H1 (cell line): ENCODE data around the gene ZFAND6. TPM values are rescaled to one million over a fixed set of nuclear protein-coding genes. Genes with fewer than 3 reads are reported as not detected.

Experiments used
- CTCF ChIA-PET: fragments of 300-600 bp; sonication (Branson Sonifier 250); formaldehyde crosslinking; loops from one replicate; lab custom pipeline; 2021; ENCODE audit not compliant: partially characterized antibody; lab: Charles Lee
- POLR2A ChIA-PET: fragments of 300-600 bp; sonication (Branson Sonifier 250); formaldehyde crosslinking; loops from one replicate; lab custom pipeline; 2021; ENCODE audit warnings: inconsistent platforms; ENCODE audit not compliant: partially characterized antibody; lab: Charles Lee
- DNase-seq, 2 experiments: peaks; one replicate each; pipeline versions ENCODE4 v3.0.0 to v3.0.0-alpha.2; 2010 to 2022; ENCODE audit warnings: low spot score in 2 of 2, low read depth in 1 of 2, mixed read lengths in 1 of 2
- FAIRE-seq: peaks from 2 replicates; lab custom pipeline; 2011; peaks lifted over from hg19 to GRCh38; lab: Jason Lieb, UNC
- H2AFZ ChIP-seq: 2 replicates; pipeline ENCODE4 v1.8.1; 2012; ENCODE audit warnings: low read length, inconsistent platforms
- H2AK5ac ChIP-seq: 2 replicates; pipeline ENCODE4 v1.6.1; 2013; ENCODE audit warnings: low read depth, low read length
- H2BK120ac ChIP-seq: replicated peaks from 2 replicates; pipeline ENCODE3; 2013; ENCODE audit warnings: low read depth, low read length, inconsistent platforms
- H2BK12ac ChIP-seq: 2 replicates; pipeline ENCODE4 v1.6.1; 2013; ENCODE audit warnings: low read depth, low read length
- H2BK15ac ChIP-seq: 2 replicates; pipeline ENCODE4 v1.6.1; 2013; ENCODE audit warnings: low read length
- H2BK20ac ChIP-seq: 2 replicates; pipeline ENCODE4 v1.6.1; 2013; ENCODE audit warnings: low read length
- H2BK5ac ChIP-seq: 2 replicates; pipeline ENCODE4 v1.6.1; 2013; ENCODE audit warnings: low read depth, low read length
- H3K14ac ChIP-seq: 2 replicates; pipeline ENCODE4 v1.6.1; 2013; ENCODE audit warnings: inconsistent platforms; ENCODE audit not compliant: insufficient read length
- H3K18ac ChIP-seq: 2 replicates; pipeline ENCODE4 v1.6.1; 2013; ENCODE audit warnings: low read length; ENCODE audit errors: extremely low read depth
- H3K23ac ChIP-seq: 2 replicates; pipeline ENCODE4 v1.6.1; 2013; ENCODE audit warnings: inconsistent platforms; ENCODE audit not compliant: insufficient read length
- H3K23me2 ChIP-seq: 2 replicates; pipeline ENCODE4 v1.6.1; 2013; ENCODE audit warnings: low read depth, low read length
- H3K27ac ChIP-seq: 2 replicates; pipeline ENCODE4 v1.6.1; 2011; ENCODE audit warnings: low read depth, low read length, inconsistent platforms
- H3K27me3 ChIP-seq, 4 experiments: replicated peaks in 1 of 4; 1 replicate in 1 of 4; 2 replicates in 3 of 4; pipeline versions ENCODE4 v1.6.1 to v1.8.1; 2011 to 2013; ENCODE audit warnings: low read length in 3 of 4, mild to moderate bottlenecking in 3 of 4, inconsistent platforms in 2 of 4, mixed read lengths in 2 of 4, moderate library complexity in 1 of 4; ENCODE audit not compliant: control insufficient read depth in 3 of 4, insufficient read depth in 3 of 4; ENCODE audit errors: extremely low read depth in 1 of 4
- H3K36me3 ChIP-seq, 4 experiments: 2 replicates each; pipeline versions ENCODE4 v1.6.1 to v1.8.1; 2011 to 2013; ENCODE audit warnings: mild to moderate bottlenecking in 4 of 4, low read length in 3 of 4, moderate library complexity in 2 of 4, control low read depth in 1 of 4, inconsistent platforms in 1 of 4; ENCODE audit not compliant: insufficient read depth in 4 of 4, control insufficient read depth in 2 of 4
- H3K4ac ChIP-seq: replicated peaks from 2 replicates; pipeline ENCODE3; 2013; ENCODE audit warnings: low read length, low read depth, mixed read lengths, inconsistent platforms; ENCODE audit not compliant: insufficient read length
- H3K4me1 ChIP-seq, 4 experiments: replicated peaks in 1 of 4; 1 replicate in 1 of 4; 2 replicates in 3 of 4; pipeline versions ENCODE4 v1.6.1 to v1.8.1; 2011 to 2013; ENCODE audit warnings: low read length in 3 of 4, inconsistent platforms in 2 of 4, mixed read lengths in 1 of 4; ENCODE audit not compliant: insufficient read depth in 4 of 4, control insufficient read depth in 3 of 4
- H3K4me2 ChIP-seq, 2 experiments: 2 replicates each; pipeline versions ENCODE4 v1.6.1 to v1.8.1; 2011 to 2013; ENCODE audit warnings: low read depth in 2 of 2, low read length in 2 of 2, control low read depth in 1 of 2, inconsistent platforms in 1 of 2, mild to moderate bottlenecking in 1 of 2; ENCODE audit not compliant: insufficient read depth in 1 of 2
- H3K4me3 ChIP-seq, 4 experiments: fragments of 200-600, 300-600 bp in 1 of 4; sonication (generic), shearing (Covaris generic), sonication (Bioruptor Twin) in 1 of 4; 2 replicates each; pipeline versions ENCODE4 v1.5.1 to v1.8.1; 2011 to 2016; ENCODE audit warnings: low read length in 4 of 4, low read depth in 3 of 4, control low read depth in 2 of 4, inconsistent platforms in 2 of 4, mild to moderate bottlenecking in 2 of 4, mixed read lengths in 1 of 4, moderate library complexity in 1 of 4; ENCODE audit not compliant: insufficient read depth in 2 of 4; ENCODE audit errors: extremely low read depth in 1 of 4
- H3K56ac ChIP-seq: replicated peaks from 2 replicates; pipeline ENCODE3; 2013; ENCODE audit warnings: low read depth, mild to moderate bottlenecking, mixed read lengths, low read length, inconsistent platforms; ENCODE audit not compliant: insufficient read length
- H3K79me1 ChIP-seq: 2 replicates; pipeline ENCODE4 v1.6.1; 2013; ENCODE audit warnings: low read depth, low read length, control low read depth
- H3K79me2 ChIP-seq, 2 experiments: 2 replicates each; pipeline versions ENCODE4 v1.6.1 to v1.8.1; 2012 to 2013; ENCODE audit warnings: low read length in 2 of 2, mild to moderate bottlenecking in 2 of 2, inconsistent platforms in 1 of 2; ENCODE audit not compliant: insufficient read depth in 2 of 2, control insufficient read depth in 1 of 2
- H3K9ac ChIP-seq, 4 experiments: replicated peaks in 1 of 4; 1 replicate in 1 of 4; 2 replicates in 3 of 4; pipeline versions ENCODE4 v1.6.1 to v1.8.1; 2011 to 2013; ENCODE audit warnings: low read depth in 3 of 4, low read length in 3 of 4, control low read depth in 2 of 4, mild to moderate bottlenecking in 2 of 4, moderate library complexity in 2 of 4, inconsistent platforms in 1 of 4; ENCODE audit errors: extremely low read depth in 1 of 4
- H3K9me3 ChIP-seq, 2 experiments: 2 replicates each; pipeline versions ENCODE4 v1.6.1 to v1.8.1; 2012 to 2013; ENCODE audit warnings: mild to moderate bottlenecking in 2 of 2, moderate library complexity in 2 of 2, control low read depth in 1 of 2, inconsistent platforms in 1 of 2, low read depth in 1 of 2, low read length in 1 of 2, mixed read lengths in 1 of 2; ENCODE audit not compliant: insufficient read depth in 2 of 2
- H4K20me1 ChIP-seq, 2 experiments: replicated peaks in 1 of 2; 2 replicates each; pipeline versions ENCODE3 to v1.8.1; 2011 to 2013; ENCODE audit warnings: inconsistent platforms in 2 of 2, low read length in 2 of 2, mild to moderate bottlenecking in 1 of 2; ENCODE audit not compliant: insufficient read depth in 2 of 2, control insufficient read depth in 1 of 2
- H4K5ac ChIP-seq: 2 replicates; pipeline ENCODE4 v1.6.1; 2013; ENCODE audit warnings: low read length, low read depth, mixed read lengths, inconsistent platforms; ENCODE audit not compliant: insufficient read length
- H4K8ac ChIP-seq: 2 replicates; pipeline ENCODE4 v1.8.0; 2013; ENCODE audit warnings: mild to moderate bottlenecking, moderate library complexity, low read length, inconsistent platforms; ENCODE audit not compliant: insufficient read depth; ENCODE audit errors: extremely low read depth
- H4K91ac ChIP-seq: replicated peaks from 2 replicates; pipeline ENCODE3; 2013; ENCODE audit warnings: low read length, mixed read lengths, inconsistent platforms; ENCODE audit not compliant: insufficient read length
- BACH1 ChIP-seq: IDR thresholded peaks from 2 replicates; pipeline ENCODE4 v1.6.1; 2012; ENCODE audit warnings: low read length, improper control_type of control experiment
- BRCA1 ChIP-seq: IDR thresholded peaks from 2 replicates; pipeline ENCODE4 v1.6.1; 2012; ENCODE audit warnings: low read depth, low read length, improper control_type of control experiment
- EGR1 ChIP-seq: IDR thresholded peaks from 2 replicates; pipeline ENCODE4 v1.6.1; 2011; ENCODE audit warnings: low read depth, low read length, borderline replicate concordance
- FOSL1 ChIP-seq: IDR thresholded peaks from 2 replicates; pipeline ENCODE4 v1.6.1; 2011; ENCODE audit warnings: mild to moderate bottlenecking, low read depth, low read length, moderate library complexity; ENCODE audit not compliant: insufficient read depth
- GABPA ChIP-seq: IDR thresholded peaks from 2 replicates; pipeline ENCODE4 v1.6.1; 2011; ENCODE audit warnings: mild to moderate bottlenecking, low read length, moderate library complexity, borderline replicate concordance; ENCODE audit not compliant: insufficient read depth
- KDM1A ChIP-seq: fragments of 200-600, 300-600 bp; sonication (generic); IDR thresholded peaks from 2 replicates; pipeline ENCODE4 v1.7.1; 2016; ENCODE audit warnings: mild to moderate bottlenecking, low read length, borderline replicate concordance
- KDM4A ChIP-seq: IDR thresholded peaks from one replicate; pipeline ENCODE4 v1.7.1; 2012; ENCODE audit warnings: low read depth, mild to moderate bottlenecking, moderate library complexity, low read length, inconsistent platforms; ENCODE audit not compliant: severe bottlenecking
- KDM5A ChIP-seq: fragments of 200-600 bp; IDR thresholded peaks from 2 replicates; pipeline ENCODE4 v1.7.1; 2012; ENCODE audit warnings: mild to moderate bottlenecking, low read length, inconsistent platforms, mixed read lengths
- SAP30 ChIP-seq: fragments of 300-600 bp; sonication (generic); IDR thresholded peaks from 2 replicates; pipeline ENCODE4 v1.7.1; 2012; ENCODE audit warnings: low read length, moderate library complexity, mild to moderate bottlenecking, inconsistent platforms; ENCODE audit not compliant: insufficient read depth, insufficient replicate concordance
- SP4 ChIP-seq: IDR thresholded peaks from 2 replicates; pipeline ENCODE4 v1.6.1; 2012; ENCODE audit warnings: low read length, inconsistent platforms
- WGBS, 2 experiments: shearing (Covaris generic) in 1 of 2; methylation state at CpG; one replicate each; pipeline versions ENCODE4 v1.1.6 to v1.1.7; 2013 to 2015; ENCODE audit warnings: low lambda C conversion rate in 2 of 2, mixed read lengths in 2 of 2, inconsistent platforms in 1 of 2, low coverage in 1 of 2, missing lambda C conversion rate in 1 of 2; ENCODE audit not compliant: insufficient replicate concordance in 2 of 2, insufficient coverage in 1 of 2, insufficient read length in 1 of 2; ENCODE audit errors: extremely low coverage in 1 of 2, missing lambda C conversion rate in 1 of 2; 5-methylcytosine and 5-hydroxymethylcytosine counted together
- polyA plus RNA-seq, 7 experiments: library from polyadenylated mRNA; depleted of rRNA in 3 of 7; stranded (reverse) in 5 of 7; unstranded in 2 of 7; fragments of >200 nt in 5 of 7; fragments of 200-250 nt in 2 of 7; gene quantifications; 1 replicate in 5 of 7; 2 replicates in 1 of 7; 4 replicates in 1 of 7; pipeline versions ENCODE4 v1.2.1 to v1.2.3, GENCODE V29; 2011 to 2013; ENCODE audit warnings: missing spikeins in 2 of 7, mixed read lengths in 2 of 7
- total RNA-seq: library from RNA; stranded (reverse); fragmentation: NEBNext Ultra II Directional; extraction: Animal tissue kit (Norgen Biotek cat#: 25700); gene quantifications from 2 replicates; pipeline ENCODE4 v1.2.1, GENCODE V29; 2021

The ZFAND6 gene
- total and polyA plus RNA-seq, 2 of the 8 experiments (the other 6 are each of a cell fraction or from before 2014, with no cell fraction given), result 136 to 237 TPM

GRCh38 chr15:80152896-80153876 lies 93.7 kb downstream of the ZFAND6 start, which contains the start of gene FAH:
TSS of gene FAH (plus strand) at chr15:80152999. CDS start at chr15:80153055, 56 bp downstream.
- peaks cover 0 to 12% (median 2%) of the 10 kb centered on the region in 4 experiments; a peak in 3 of 7 replicates for H3K4me1 ChIP-seq
- FAIRE-seq, result no peak
- no peak within 1 kb of the TSS; the same call in 1 of the 2 replicates for H2AK5ac ChIP-seq
- 0 out of 2 replicates have a peak within 1 kb of the TSS, but pooled peaks have one; percentile 39 for H4K8ac ChIP-seq
- peaks cover 3% of the 10 kb centered on the region; the same call in 1 of the 2 replicates for H3K79me1 ChIP-seq
- WGBS, 2 experiments, result 5% methylated on average over 32 of the region's 45 CpGs; no CpG with 5 or more reads in 1 of the 2 experiments
- no peak within 1 kb of the TSS for H3K23ac ChIP-seq
- peak within 1 kb of the TSS; percentile 61 to 83 (median 72) for H3K4me3 ChIP-seq
- H2AFZ ChIP-seq, result peak within 1 kb of the TSS; percentile 99
- H4K5ac ChIP-seq, result no peak within 1 kb of the TSS
- peak within 1 kb of the TSS; percentile 95 for H3K56ac ChIP-seq
- H4K91ac ChIP-seq, result no peak within 1 kb of the TSS
- peaks cover 0 to 3% of the 10 kb centered on the region in 2 experiments for H4K20me1 ChIP-seq
- peak within 1 kb of the TSS; percentile 93 for H3K4me2 ChIP-seq
- H3K9me3 ChIP-seq, result no peaks in the 10 kb centered on the region
- H3K27me3 ChIP-seq, result peaks cover 0 to 2% (median 0%) of the 10 kb centered on the region in 4 experiments; a peak in 2 of 7 replicates
- H3K9ac ChIP-seq, result peak within 1 kb of the TSS; percentile 31 to 72 (median 59)
- ChIA-PET CTCF (interaction anchor here (0.6 to 2.2 kb wide), 4 partner anchors 13 to 156 kb away, joined by 3 to 10 read pairs (median 4); no protein-coding TSS in a partner anchor), POLR2A (interaction anchor here (0.6 to 1.5 kb wide), 8 partner anchors 9 to 217 kb away, joined by 3 to 6 read pairs (median 4); partner anchors contain the start of gene ZFAND6)
- no peak within 1 kb of the TSS for H2BK20ac ChIP-seq
- peak within 1 kb of the TSS; percentile 80; the same call in 1 of the 2 replicates for H2BK12ac ChIP-seq
- H3K23me2 ChIP-seq, result peaks cover 9% of the 10 kb centered on the region
- peak in 1 of 2 experiments; percentile 62 for DNase-seq
- 0 out of 2 replicates have a peak within 1 kb of the TSS, but pooled peaks have one; percentile 22 for H3K27ac ChIP-seq
- H3K18ac ChIP-seq, result peak within 1 kb of the TSS; percentile 99
- peak within 1 kb of the TSS; percentile 79 for H3K4ac ChIP-seq
- H3K14ac ChIP-seq, result no peak within 1 kb of the TSS
- H3K79me2 ChIP-seq, result no peaks in the 10 kb centered on the region
- H2BK5ac ChIP-seq, result peak within 1 kb of the TSS; percentile 87
- no peak within 1 kb of the TSS for H2BK120ac ChIP-seq
- H3K36me3 ChIP-seq, result no peaks in the 10 kb centered on the region; a peak in 1 of 8 replicates
- H2BK15ac ChIP-seq, result peak within 1 kb of the TSS; percentile 72; the same call in 1 of the 2 replicates
- TF ChIP-seq EGR1 (no peak), BRCA1 (no peak), KDM5A (no peak), FOSL1 (no peak), SP4 (no peak), GABPA (no peak), BACH1 (peak; percentile 66), KDM1A (no peak), SAP30 (peak; percentile 73), KDM4A (peak; percentile 48)
